SHP77 (cell line): ENCODE data around the gene USP16.
"Not testable (repeated sequence)": the region's sequence is repeated elsewhere in the genome, so short reads cannot be mapped to it uniquely, and the experiment has no call there.

Source experiments
- DNase-seq, 2 experiments: peaks; one replicate each; lab custom pipeline; 2025; lab: John Stamatoyannopoulos, UW

USP16 gene

DNA sequence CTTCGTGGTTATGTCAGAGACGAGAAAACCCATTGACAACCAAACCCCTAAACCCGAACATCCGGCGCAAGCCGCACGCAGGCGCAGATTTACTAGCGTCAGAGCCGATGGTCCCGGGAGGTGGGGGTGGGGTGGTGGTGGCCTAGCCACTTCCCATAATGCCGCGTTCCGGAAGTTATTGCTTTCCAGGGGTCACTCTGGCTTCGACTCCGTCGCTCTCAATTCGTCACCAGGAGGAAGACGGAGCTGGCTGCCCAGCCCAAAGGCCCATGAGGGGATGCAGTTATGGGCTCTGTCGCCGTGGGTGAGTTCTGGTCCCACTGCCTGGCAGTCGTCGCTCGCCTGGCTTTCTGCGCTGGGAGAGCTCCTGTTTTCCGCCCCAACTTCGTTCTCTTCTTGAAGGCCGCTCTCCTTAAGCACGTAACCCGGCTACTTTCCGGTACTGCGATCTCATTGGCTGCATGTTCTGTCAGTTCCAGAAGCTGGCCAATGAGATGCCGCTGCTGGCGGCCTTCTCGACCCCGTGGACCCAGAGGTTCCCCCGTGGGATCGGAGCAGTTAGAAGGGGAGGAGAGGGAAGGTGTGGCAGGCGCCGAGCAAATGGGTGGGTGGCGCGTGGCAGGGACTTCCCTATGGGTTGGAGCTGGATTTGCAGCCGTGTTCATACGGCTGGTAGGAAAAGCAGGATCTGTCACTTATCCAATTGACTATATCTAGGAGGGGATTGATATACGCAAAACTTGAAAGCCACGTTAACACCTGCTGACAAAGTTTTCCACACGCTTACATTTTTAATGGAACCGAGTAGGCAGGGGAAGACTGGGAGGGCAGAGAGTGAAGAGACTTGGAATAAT is at the start of gene USP16:
USP16 (plus strand) TSS at position 195 of the 854 bp plus-strand sequence. CDS start 3,246 bp downstream, outside the sequence.
- DNase-seq: peak; percentile 92 to 93

DNA sequence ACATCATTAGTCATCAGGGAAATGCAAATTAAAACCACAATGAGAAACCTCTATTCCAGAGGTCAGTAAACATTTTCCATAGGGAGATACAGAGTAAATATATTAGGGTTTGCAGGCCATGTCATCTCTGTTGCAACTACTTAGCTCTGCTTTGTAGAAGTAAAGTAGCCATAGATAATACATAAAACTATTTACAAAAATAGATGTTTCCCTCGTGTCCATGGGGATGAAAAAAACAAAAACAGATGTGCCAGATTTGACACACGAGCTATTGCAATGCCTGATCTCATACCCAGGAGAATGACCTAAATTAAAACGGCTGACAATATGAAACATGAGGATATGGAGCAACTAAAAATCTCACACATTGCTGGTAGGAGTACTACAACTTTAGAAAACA is 49.1 kb upstream of the USP16 start:
- DNase-seq: no peak

DNA sequence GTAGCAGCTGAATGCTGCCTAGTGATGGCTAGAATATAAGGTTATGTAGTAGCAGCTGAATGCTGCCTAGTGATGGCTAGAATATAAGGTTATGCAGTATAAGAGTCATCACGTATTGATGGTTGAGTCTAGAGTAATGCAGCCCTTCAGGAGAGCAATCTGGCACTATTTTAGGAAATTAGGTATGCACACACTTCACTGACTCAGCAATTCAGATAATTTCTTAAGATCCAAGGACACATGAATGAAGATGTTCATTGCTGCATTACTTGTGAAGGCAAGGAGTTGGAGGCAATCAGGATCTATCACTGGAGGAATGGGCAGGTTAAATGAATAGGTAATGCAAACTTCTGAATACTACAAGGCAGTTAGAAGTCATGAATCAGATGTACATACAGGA is 45.4 kb upstream of the USP16 start:
- no peak for DNase-seq

DNA sequence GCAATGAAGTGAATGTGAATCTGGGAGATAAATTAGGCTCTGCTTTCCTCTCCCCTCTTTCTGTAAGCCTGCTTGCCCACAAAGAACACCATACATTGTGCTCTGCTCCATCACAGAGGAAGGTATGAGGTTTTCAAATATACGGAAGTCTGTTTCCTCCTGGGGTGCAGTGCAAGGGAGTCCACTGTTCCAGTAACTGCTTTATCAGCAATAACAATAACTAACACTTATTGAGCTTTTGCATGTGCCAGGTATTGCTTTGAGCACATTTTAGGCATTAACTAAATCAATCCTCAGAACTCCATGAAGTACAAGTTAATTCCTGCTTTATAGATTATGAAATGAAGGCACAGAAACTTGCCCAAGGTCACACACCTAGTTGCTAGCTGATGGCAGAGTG is 41.8 kb upstream of the USP16 start:
- DNase-seq: no peak

DNA sequence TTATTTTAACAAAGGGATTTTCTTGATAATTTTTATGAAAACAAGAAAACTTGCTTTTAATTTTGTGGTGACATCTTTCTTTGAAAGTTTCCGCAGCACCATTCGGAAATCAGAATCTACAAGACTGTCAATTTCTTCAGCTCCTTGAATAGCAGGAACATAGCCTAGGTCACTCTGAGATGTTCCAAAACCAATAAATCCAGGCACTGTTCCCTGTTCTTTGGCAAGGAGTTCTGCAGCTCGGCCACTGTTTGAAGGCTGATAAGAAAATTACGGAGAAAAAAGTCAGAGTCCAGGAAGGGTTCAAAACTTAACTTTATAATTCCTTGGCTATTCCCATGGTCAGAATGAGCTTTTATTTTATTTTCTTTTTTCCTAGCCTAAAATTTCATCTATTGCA is 37.8 kb upstream of the USP16 start:
- DNase-seq: no peak

DNA sequence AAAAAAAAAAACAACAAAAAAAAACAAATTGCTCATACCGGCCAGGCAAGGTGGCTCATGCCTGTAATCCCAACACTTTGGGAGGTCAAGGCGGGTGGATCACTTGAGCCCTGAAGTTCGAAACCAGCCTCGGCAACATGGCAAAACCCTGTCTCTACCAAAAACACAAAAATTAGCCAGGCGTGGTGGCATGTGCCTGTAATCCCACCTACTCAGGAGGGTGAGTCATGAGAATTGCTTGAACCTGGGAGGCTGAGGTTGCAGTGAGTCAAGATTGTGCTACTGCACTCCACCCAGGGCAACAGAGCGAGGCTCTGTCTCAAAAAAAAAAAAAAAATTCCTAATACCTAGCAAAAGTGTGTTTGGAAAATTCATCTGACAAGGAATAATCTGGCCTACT is 36.3 kb upstream of the USP16 start:
- DNase-seq: not testable (repeated sequence)

DNA sequence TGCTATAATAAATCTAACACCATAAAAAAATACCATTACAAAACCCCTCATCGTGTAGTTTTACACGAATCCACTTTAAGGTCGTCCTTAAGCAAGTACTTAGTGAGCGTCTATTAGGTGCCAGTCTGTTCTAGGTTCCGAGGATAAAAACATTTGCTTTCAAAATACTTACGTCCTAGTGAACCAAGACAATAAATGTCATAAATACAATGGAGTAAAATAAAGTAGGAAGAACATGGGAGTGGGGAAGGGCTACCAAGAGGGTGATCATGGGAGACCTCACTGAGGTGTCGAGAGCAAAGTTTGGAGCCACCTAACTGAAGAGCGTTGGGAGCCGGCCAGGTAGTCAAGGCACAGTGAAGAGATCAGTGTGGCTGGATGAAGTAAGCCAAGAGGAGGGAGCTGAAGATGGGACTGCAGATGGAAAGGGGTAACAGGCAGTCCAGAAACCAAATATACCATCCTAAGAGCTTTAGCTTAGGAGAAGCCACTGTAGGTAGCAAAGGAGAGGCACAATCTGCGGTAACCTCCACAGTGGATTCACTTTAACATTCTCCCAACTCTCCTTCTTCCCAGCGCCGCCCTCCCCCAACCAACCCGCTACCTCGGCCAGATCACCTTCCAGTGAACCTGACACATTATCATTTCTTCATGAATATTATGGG is 32.5 kb upstream of the USP16 start:
- no peak for DNase-seq

DNA sequence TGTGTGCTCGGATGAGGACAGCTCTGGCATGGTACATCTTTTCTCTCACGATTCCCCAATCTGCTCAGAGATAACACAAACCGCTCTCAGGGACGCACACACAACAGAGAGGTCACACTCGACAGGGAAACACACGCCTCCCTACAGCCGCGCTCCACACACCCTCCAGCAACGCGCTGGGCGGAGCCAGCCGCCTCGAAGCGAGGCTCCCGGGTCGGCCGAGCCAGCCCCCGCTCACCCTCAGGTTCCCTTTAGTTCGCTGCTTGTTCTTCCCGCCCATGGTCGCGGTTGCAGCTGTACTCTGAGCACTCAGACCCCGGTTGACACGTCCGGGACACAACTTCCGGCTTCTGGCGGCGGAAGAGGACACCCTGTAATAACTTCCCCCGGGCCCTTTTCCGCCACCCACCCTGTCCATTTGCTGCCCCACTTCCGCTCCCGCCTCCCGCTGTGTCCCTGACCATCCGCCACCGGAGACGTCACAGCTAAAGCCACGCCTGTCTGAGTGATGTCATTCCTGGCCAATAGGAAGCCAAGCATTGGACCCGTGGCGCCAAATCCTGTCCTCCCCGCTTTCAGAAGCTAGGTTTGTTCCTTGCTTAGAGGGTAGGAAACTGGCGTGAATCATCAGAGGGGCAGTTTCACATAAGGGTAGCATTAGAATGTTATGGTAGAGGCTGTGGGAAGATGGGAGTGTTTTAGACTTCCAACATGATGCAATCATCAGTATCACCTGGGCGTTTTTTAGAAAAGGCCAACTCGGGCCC is 31.8 kb upstream of the USP16 start, which contains the start of gene LTN1:
LTN1 (minus strand) TSS at position 352 of the 767 bp plus-strand sequence; CDS start at position 280, 72 bp downstream.
- DNase-seq: peak; percentile 98

DNA sequence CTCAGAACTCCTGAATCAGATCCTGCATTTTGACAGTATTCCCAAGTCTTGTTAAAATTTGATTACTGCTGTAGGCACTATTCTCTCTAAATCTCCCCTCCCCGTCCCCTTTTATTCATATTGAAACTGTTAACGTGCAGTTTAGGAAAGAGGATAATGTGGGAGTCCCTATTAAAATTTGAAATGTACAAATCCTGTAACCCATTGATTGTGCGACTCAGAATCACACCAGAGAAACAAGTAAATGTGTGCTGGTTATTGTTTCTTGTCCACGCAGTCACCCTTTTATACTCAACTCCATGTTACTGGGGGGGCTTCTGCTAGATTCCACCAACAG is 31.2 kb upstream of the USP16 start:
- no peak for DNase-seq

DNA sequence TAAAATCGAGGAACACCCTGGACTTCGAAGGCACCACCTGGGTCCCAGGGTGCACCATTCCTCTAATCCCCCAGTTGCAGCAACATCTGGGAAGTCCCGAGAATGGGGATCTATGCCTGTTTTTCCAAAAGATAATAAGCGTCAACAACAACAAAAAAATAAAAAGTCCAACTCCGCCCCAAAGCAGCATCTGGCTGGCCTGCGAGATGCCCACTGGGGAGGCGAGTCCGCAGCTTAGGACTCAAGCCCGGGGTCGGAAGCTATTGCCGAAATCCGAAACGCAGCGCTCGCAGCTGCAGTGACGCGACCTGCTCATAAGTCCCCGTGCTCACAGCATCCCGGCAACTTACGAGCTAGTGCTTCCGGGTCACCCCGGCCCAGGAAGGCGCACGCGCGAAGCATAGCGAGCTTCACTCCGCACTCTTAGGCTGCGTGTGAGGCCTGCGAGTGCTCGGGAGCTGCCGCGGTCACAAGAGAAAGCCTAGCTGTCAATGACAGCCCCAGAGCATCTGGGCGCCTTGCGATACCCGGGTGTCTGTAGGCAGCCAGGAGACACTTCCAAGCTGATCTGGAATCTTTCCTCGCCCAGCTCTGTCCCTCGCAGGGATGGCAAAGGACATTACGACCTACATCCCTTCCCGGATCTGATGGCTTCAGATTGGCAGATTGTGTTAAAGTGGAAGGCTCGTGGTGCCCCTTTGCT is 21.9 kb upstream of the USP16 start:
- peak; percentile 92 to 97 for DNase-seq

DNA sequence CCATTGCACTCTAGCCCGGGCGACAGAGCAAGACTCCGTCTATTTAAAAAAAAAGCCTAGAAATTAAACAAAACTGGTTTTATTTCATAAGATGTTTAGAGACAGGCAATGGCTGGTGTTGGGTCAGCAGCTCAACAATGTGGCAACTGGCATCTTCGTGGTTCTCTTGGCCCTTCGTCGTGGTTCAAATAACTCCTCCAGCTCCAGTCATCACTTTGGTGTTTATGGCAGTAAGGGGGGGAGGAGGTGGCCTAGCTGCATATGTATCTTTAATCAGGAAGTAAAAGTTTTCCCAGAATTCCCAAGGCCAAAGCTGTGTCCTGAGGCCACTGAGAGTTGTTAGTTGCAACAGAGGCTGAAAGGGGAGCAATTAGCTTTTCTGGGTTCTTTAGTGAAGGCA is 18.8 kb upstream of the USP16 start:
- DNase-seq: no peak

DNA sequence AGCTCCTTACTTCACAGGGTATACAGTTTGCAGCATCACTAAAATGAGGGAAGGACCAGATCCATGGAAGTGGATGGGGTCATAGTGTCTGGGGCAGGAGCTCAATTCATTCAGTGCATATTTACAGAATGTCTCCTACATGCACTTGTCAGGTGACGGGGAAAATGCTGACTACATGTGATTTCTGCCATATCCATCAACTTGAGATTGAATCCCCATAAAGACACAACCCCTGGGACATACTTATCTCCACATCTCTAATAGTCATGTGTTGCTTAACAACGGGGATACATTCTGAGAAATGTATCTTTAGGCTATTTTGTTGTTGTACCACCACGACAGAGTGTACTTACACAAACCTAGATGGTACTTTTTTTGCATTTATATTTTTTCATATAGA is 17.3 kb upstream of the USP16 start:
- DNase-seq: no peak

DNA sequence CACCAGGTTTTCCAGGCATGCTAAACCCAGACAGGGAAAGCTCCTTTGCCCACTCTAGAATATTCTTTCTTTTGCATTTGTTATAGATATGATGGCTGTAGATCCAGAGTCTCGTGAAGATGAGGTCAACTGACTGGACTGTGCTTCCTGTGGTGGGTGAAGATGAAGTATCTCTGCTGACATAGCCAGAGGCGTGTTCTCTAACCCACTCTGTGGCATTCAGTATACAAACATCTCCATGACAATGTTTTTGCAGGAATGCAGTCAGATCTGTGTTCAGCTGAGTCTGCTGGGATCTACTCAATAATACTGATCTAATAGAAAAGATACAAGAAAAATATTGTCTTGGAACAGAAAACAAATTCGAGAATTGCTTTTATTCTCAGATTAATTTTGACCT is 16.7 kb upstream of the USP16 start:
- DNase-seq: no peak

DNA sequence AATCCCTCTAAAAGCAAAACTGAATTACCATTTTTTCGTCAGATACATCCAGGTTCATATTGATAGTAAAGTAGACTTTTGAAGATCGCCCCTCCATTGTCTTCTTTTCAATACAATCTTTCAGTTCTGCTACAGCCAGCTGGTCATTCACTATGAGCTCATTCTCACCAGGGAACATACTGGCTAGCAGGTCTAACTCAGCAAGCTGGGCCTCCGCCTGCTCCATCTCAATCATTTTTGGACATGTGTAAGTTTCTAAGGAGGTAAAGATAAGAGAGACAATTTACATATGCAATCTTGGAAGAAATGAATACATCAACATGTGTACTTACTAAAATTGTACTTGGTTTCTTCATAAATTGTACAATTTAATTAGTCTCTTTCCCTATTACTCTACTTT is 16.1 kb upstream of the USP16 start:
- no peak for DNase-seq

DNA sequence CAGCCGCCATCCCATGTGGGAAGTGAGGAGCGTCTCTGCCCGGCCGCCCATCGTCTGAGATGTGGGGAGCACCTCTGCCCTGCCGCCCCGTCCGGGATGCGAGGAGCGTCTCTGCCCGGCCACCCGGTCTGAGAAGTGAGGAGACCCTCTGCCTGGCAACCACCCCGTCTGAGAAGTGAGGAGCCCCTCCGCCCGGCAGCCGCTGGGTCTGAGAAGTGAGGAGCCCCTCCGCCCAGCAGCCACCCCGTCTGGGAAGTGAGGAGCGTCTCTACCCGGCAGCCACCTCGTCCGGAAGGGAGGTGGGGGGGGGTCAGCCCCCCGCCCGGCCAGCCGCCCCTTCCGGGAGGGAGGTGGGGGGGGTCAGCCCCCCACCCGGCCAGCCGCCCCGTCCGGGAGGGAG is 13.2 kb upstream of the USP16 start:
- DNase-seq: not testable (repeated sequence)

DNA sequence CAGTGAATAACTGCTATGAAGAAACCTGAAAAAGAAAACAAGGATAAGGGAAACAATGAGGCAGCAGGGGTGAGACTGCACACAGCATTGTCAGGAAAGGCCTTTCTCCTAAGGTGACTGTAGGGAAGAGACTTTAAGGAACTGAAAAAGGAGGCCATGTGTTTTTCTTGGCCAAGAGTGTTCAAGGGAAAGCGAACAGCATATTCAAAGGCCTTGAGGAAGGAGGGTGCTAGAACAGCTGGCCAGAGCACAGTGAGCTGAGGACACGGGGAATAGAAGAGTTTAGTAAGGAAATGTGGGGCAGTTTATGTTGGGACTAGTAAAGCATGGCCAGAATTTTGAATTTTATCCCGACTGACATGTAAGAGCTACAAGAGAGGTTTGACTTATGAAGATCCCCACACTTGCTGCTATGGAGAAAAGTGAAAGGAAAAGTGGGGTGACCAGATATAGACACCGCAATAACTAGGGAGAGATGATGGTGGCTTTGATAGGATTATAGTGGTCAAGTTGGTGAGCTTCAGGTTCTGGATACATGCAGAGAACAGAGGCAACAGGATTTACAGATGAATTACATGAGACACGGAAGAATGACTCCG is 6.7 kb upstream of the USP16 start:
- no peak for DNase-seq

DNA sequence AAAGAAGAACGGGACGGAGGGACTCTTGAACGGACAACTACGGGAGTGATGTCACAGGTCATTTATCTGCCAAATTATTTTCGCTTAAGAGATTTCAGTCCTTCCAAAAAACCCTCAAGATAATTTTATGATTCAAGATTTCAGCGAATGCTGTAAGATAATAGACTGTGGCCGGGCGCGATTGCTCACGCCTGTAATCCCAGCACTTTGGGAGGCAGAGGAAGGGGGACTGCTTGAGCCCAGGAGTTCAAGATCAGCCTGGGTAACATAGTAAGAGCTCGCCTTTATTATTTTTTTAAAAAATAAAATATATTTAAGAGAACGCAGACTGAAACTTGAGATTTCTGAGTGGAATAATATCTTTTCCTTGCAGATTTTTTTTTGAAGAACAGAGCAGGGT is 5.9 kb upstream of the USP16 start:
- DNase-seq: no peak

DNA sequence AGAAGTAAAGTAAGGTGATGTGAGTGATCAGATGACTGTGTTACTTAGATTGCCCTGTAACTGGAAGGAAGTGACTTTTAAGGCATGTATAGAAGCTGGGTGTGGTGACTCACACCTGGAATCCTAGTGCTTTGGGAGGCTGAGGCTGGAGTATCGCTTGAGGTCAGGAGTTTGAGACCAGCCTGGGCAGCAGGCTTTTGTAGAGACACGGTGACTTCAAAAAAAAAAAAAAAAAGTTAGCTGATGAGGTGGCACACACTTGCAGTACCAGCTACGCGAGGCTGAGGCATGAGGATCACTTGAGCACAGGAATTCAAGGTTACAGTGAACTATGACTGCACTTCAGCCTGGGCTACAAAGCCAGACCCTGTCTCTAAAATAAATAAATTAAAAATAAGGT is 2.3 kb upstream of the USP16 start:
- DNase-seq: no peak

DNA sequence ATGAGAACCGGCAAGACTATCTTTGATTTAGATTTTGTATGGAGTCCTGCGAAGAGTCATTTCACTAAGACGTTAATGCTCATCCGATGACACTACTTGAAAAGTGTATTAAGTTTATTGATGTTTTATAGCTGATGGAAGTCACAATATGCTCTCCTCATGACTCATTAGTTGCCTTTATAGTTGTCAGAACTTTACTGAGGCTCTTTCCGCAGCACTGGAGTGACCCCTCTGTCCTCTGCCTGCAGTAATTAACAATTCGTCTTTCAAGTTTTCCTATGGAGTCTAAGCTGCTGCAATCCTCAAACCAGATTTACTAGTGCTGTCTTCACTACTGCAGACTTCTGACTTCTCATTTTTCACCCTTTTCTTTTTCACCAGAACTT is 853 bp downstream of the USP16 start:
- DNase-seq: no peak

DNA sequence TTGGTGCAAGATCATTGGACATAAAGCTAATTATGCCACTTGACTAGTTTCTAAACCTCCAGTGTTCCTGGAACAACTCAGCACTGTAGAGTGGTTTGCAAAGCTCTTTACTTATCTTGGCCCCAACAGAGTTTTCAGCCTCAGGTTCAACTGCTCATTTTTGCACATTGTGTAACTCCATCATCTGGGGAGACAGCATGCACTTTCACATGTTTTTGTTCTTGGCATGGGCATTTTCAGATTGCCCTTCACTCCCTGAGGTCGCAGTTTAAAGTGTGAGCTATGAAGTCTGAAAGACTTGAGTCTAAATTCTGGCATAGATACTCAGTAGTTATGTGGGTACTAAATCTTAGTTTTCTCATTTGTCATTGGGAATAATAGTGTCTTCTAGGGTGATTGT is 5.1 kb downstream of the USP16 start:
- no peak for DNase-seq

DNA sequence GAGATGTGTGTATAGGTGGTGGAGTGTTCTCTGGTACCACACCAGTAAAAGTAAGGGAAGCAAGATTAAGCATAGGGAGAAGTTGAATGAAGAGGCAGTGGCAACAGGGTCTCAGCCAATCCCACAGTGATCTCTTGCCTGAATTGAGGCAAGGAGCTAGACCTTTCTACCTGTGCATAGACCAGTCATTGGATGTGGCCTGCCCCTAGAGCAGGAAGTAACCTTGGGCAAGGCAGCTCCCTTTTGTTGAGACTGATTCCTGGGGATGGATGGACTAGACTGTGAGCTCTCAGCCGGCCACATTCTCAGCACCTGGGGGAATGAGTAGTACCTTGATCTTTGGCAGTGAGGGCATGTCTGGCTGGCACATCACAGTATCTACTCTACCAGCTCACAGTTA is 6.4 kb downstream of the USP16 start:
- no peak for DNase-seq

DNA sequence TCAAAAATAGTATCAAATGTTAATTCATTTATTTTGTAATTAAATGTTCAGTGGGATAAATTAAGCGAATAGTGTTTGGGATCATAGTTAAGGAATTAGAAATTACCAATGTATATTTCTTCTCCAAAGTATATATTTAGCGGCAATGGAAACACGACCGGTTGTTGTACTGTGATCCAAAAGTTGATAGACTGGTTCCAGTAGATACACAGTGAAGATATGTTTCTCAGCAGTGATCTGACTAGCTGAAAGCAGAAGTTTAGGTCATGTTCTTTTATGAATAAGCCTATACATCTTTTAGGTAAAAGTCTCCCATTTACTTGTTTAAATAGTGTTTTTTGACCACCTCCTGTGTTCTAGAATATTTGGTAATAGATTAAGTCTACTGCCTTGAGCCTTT is 8.8 kb downstream of the USP16 start:
- no peak for DNase-seq
